ENCODE results near the gene NDUFB7.
A peak's percentile ranks its signal among the peaks of the same experiment; 100 is the strongest.

The NDUFB7 gene

DNA sequence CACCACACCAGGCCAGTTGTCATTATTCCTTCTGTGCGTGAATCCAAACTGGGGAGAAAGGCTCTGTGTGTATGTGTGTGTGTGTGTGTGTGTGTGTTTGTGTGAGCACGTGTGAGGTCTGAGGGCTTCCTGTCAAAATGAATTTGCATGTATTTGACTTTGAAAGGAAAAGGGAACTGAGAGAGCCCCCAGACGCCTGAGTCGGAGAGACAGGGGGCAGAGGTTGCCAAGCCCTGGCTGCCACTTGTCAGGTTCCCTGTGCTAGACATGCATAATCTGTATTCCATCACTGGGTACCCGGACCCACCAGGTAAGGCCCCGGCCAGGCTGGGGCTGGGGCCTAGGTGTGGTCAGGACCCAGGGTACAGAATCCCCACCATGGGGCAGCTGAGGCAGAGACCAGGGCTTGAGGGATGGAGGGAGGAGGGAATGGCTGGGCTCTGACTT is 11.1 kb upstream of the NDUFB7 start, which contains the start of gene CLEC17A:
TSS of gene CLEC17A (plus strand) at position 191 of the 447 bp plus-strand sequence. CDS start at position 268, 77 bp downstream.
- no peak for TF ChIP-seq CTCF (IDR thresholded peaks at IDR 0.05; ENCODE audit: control extremely low read depth, extremely low read depth, low read depth, missing control alignments)
- POLR2A ChIA-PET = no interaction called here
- CTCF ChIA-PET = interaction anchor here (14.1 kb wide), 1 partner anchor 105 kb away, joined by 307 read pairs; the partner anchor contains the start of gene ZNF333
- peak; percentile 70 for DNase-seq (ENCODE audit: extremely low spot score)

DNA sequence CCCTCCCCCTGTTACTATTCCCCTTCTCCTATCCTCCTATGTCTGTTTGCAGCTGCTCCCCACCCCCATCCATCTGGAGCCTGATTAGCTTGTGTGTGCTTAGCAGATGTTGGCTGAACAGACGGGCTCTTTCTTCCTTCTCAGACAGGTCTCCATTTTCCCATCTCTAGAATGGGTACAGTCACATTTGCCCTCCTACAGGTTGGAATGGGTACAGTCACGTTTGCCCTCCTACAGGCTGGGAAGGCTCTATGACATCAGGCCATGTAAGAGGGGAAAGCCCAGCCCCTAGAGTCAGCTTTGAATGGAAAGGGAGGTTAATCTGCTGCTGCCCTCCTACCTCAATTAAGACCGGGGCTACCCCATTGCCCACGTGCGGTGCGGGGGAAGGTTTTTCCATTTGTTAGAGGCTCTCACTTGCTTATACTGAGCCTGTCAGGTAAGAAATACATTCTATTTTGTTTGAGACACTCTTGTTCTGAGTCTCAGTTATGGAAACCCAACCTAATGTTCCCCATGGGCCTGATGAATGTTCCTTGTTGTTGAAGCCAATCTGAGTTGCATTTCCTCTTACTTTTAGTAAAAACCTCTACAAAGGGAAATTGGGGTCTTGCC is 8.9 kb upstream of the NDUFB7 start:
- DNase-seq (ENCODE audit: extremely low spot score) = peak; percentile 54
- TF ChIP-seq CTCF (IDR thresholded peaks at IDR 0.05; ENCODE audit: control extremely low read depth, extremely low read depth, low read depth, missing control alignments) = no peak
- POLR2A ChIA-PET = interaction anchor here (1.1 kb wide), 1 partner anchor 18 kb away, joined by 5 read pairs; no protein-coding TSS in a partner anchor
- CTCF ChIA-PET = interaction anchor here (1.1 to 14.1 kb wide), 6 partner anchors 9 to 205 kb away, joined by 3 to 307 read pairs (median 5); partner anchors contain the start of genes NDUFB7 and ZNF333

GRCh38 chr19:14577885-14578427 is 6.1 kb upstream of the NDUFB7 start:
- POLR2A ChIA-PET = no interaction called here
- DNase-seq (ENCODE audit: extremely low spot score) = peak; percentile 50
- peak; percentile 27 for TF ChIP-seq CTCF (IDR thresholded peaks at IDR 0.05; ENCODE audit: control extremely low read depth, extremely low read depth, low read depth, missing control alignments)
- CTCF ChIA-PET = interaction anchor here (0.9 to 14.1 kb wide), 2 partner anchors 94 to 110 kb away, joined by 3 to 307 read pairs; partner anchors contain the start of gene ZNF333

- ChIA-PET CTCF (interaction anchor here (14.1 kb wide), 1 partner anchor 111 kb away, joined by 307 read pairs; the partner anchor contains the start of gene ZNF333), POLR2A (interaction anchor here (0.6 kb wide), 1 partner anchor 34 kb away, joined by 5 read pairs; no protein-coding TSS in a partner anchor)
- DNase-seq (ENCODE audit: extremely low spot score) = no peak
- no peak for TF ChIP-seq CTCF (IDR thresholded peaks at IDR 0.05; ENCODE audit: control extremely low read depth, extremely low read depth, low read depth, missing control alignments)
These were observed 5.4 kb upstream of the NDUFB7 start for GRCh38 chr19:14577264-14577663.

- TF ChIP-seq CTCF (IDR thresholded peaks at IDR 0.05; ENCODE audit: control extremely low read depth, extremely low read depth, low read depth, missing control alignments) = no peak
- ChIA-PET POLR2A (no interaction called here), CTCF (interaction anchor here (1.6 to 14.1 kb wide), 2 partner anchors 36 to 112 kb away, joined by 4 to 307 read pairs; partner anchors contain the start of gene ZNF333)
- no peak for DNase-seq (ENCODE audit: extremely low spot score)
These were observed 4.5 kb upstream of the NDUFB7 start for GRCh38 chr19:14576363-14576762.

- ChIA-PET POLR2A (no interaction called here), CTCF (interaction anchor here (1.6 to 14.1 kb wide), 2 partner anchors 37 to 113 kb away, joined by 4 to 307 read pairs; partner anchors contain the start of gene ZNF333)
- no peak for DNase-seq (ENCODE audit: extremely low spot score)
- no peak for TF ChIP-seq CTCF (IDR thresholded peaks at IDR 0.05; ENCODE audit: control extremely low read depth, extremely low read depth, low read depth, missing control alignments)
These were observed 3.6 kb upstream of the NDUFB7 start for GRCh38 chr19:14575428-14575980.

Data from GM10248 (cell line).